Testis (tissue), 3 donors: Measurements from ENCODE around the gene OPA3. TPM values are rescaled to one million over a fixed set of nuclear protein-coding genes. Genes with fewer than 3 reads are reported as not detected.

Experiments
- DNase-seq: peaks from one replicate; pipeline ENCODE4 v3.0.0-alpha.2; 2019
- H3K27ac ChIP-seq, 2 donors: fragments of 200-600 bp; sonication (generic); one replicate each; pipeline ENCODE4 v1.5.1; 2019
- H3K27me3 ChIP-seq: fragments of 200-600 bp; sonication (generic); one replicate; pipeline ENCODE4 v1.5.1; 2019
- H3K36me3 ChIP-seq: fragments of 200-600 bp; sonication (generic); one replicate; pipeline ENCODE4 v1.5.1; 2017; ENCODE audit warnings: low read depth; ENCODE audit errors: missing control alignments
- H3K4me1 ChIP-seq: fragments of 200-600 bp; sonication (generic); one replicate; pipeline ENCODE4 v1.5.1; 2019
- H3K4me3 ChIP-seq, 2 donors: fragments of 200-600 bp; sonication (generic); one replicate each; pipeline ENCODE4 v1.5.1; 2017 to 2019
- H3K9me3 ChIP-seq: fragments of 200-600 bp; sonication (generic); one replicate; pipeline ENCODE4 v1.5.1; 2017
- POLR2A ChIP-seq: fragments of 450-650 bp; IDR thresholded peaks from one replicate; pipeline ENCODE4 v1.6.1; 2017; ENCODE audit warnings: antibody characterized with exemption, mild to moderate bottlenecking, moderate library complexity
- WGBS, 2 donors: methylation state at CpG; one replicate each; pipeline ENCODE4 v1.1.5; 2018; 5-methylcytosine and 5-hydroxymethylcytosine counted together
- intact Hi-C: fragments of 100-400 bp; cut with DNase I; formaldehyde crosslinking; loops from one replicate; pipeline ENCODE4 v1.15.1; 2023; ENCODE audit warnings: low total_unique reads
- polyA plus RNA-seq: library from polyadenylated mRNA; stranded (reverse); fragments of 350-450 nt; fragmentation: Illumina TruSeq; extraction: RNeasy Lipid Tissue Mini Kit (QIAGEN cat#74804); gene quantifications from one replicate; pipeline ENCODE4 v1.2.3, GENCODE V29; 2014; ENCODE audit warnings: low read depth, low replicate concordance; ENCODE audit not compliant: insufficient read depth
- total RNA-seq, 2 donors: library from RNA; depleted of rRNA; stranded (reverse); fragments of >200 nt; gene quantifications; one replicate each; pipeline ENCODE4 v1.2.3, GENCODE V29; 2016
- TF ChIP-seq, protein P1 (sequence below), 3 experiments: fragments of 450-650 bp in 2 of 3; fragments of 200-600 bp in 1 of 3; sonication (generic) in 1 of 3; IDR thresholded peaks; one replicate each; pipeline ENCODE4 v1.5.1; 2016 to 2019; ENCODE audit warnings: antibody characterized with exemption in 3 of 3, mild to moderate bottlenecking in 2 of 3, moderate library complexity in 1 of 3

The OPA3 gene
- total and polyA plus RNA-seq, 3 donors from 2014 or later: 18.3 to 20.9 (median 19.3) TPM

DNA sequence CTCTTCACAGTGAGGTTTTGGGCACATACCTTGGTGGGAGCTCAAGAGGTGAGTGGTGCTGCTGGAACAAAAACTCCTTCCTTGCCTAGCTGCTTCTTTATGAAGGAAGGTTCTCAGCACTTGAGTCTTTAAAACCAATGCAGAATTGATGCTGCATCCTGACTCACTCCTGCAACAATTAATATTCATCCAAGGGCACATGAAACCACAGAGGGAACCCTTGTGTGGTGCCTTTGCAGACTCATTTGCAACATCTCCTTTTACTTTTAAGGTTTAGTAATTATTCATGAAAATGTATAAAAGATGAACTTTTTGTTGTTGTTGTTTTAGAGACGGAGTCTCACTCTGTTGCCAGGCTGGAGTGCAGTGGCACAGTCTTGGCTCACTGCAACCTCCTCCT is 30.1 kb downstream of the OPA3 start:
- no peak for TF ChIP-seq POLR2A
- TF ChIP-seq, protein P1, sequence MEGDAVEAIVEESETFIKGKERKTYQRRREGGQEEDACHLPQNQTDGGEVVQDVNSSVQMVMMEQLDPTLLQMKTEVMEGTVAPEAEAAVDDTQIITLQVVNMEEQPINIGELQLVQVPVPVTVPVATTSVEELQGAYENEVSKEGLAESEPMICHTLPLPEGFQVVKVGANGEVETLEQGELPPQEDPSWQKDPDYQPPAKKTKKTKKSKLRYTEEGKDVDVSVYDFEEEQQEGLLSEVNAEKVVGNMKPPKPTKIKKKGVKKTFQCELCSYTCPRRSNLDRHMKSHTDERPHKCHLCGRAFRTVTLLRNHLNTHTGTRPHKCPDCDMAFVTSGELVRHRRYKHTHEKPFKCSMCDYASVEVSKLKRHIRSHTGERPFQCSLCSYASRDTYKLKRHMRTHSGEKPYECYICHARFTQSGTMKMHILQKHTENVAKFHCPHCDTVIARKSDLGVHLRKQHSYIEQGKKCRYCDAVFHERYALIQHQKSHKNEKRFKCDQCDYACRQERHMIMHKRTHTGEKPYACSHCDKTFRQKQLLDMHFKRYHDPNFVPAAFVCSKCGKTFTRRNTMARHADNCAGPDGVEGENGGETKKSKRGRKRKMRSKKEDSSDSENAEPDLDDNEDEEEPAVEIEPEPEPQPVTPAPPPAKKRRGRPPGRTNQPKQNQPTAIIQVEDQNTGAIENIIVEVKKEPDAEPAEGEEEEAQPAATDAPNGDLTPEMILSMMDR (IDR thresholded peaks at IDR 0.05): no peak
- intact Hi-C loops: no loop called here
- Histone ChIP-seq H3K27ac (no peak overlapping the region), H3K9me3 (no peaks in the 10 kb centered on the region), H3K4me1 (no peaks in the 10 kb centered on the region), H3K27me3 (no peaks in the 10 kb centered on the region), H3K36me3 (no peaks in the 10 kb centered on the region), H3K4me3 (no peak overlapping the region)
- no peak for DNase-seq
- 89 to 96% methylated on average over 1 of the region's 1 CpG for WGBS, 2 donors

DNA sequence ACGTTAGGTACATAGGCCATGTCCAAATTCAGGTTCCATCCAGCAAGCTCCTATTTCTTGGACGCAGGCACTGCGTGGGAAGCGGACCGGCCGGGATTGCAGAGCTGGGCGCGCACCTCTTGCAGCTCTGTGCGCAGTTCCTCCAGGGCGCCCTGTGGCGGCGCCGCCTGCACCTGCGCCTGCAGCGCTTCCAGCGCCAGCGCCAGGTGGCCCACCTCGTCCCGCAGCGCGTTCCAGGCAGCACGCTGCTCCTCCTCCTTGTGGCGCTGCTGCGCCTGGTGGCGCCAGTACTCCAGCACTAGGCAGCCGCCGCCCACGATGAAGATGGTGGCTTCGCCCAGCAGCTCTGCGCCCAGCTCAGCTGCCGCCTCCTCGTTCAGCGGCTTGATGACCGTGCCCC is 31.1 kb downstream of the OPA3 start:
- Histone ChIP-seq H3K27me3 (no peaks in the 10 kb centered on the region), H3K27ac (no peak overlapping the region), H3K9me3 (no peaks in the 10 kb centered on the region), H3K36me3 (no peaks in the 10 kb centered on the region), H3K4me3 (no peak overlapping the region), H3K4me1 (no peaks in the 10 kb centered on the region)
- TF ChIP-seq, protein P1 (IDR thresholded peaks at IDR 0.05): no peak
- TF ChIP-seq POLR2A: no peak
- intact Hi-C loops: no loop called here
- no peak for DNase-seq
- 70% methylated on average over 34 of the region's 34 CpGs; no CpG with 5 or more reads in 1 of the 2 donors for WGBS, 2 donors

DNA sequence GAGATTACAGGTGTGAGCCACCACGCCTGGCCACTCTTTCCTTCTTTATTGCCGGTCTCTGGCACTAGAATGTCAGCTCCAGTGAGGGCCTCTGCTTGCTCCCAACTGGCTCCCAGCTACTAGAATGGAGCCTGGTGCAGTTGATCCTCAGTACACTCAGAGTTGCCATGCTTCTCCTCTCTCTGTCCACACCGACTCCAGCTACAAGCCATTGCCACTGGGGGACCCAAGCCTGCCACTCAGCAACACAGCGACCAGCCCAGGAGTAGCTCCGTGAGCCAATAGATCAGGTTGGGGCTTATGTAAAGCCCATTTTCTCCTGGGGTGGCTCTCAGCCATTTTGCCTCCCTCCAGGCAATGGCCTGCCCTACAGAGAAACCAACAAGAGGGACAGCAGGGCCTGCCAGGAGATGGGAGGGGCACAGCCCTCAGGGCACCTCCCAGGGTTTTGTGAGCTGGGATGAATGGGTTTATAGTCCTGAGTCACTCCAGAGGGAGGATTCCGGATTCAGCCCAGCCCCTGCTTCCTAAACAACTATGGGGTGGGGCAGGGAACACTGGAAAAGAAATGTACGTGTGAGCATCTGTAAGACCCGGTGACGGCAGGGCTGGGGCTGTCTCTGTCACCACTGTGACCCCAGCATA is 36.5 kb downstream of the OPA3 start:
- Histone ChIP-seq H3K27me3 (no peaks in the 10 kb centered on the region), H3K4me1 (no peaks in the 10 kb centered on the region), H3K27ac (no peak overlapping the region), H3K4me3 (no peak overlapping the region), H3K9me3 (no peaks in the 10 kb centered on the region), H3K36me3 (no peaks in the 10 kb centered on the region)
- intact Hi-C loops: no loop called here
- TF ChIP-seq POLR2A: no peak
- TF ChIP-seq, protein P1 (IDR thresholded peaks at IDR 0.05): no peak
- no peak for DNase-seq
- 87 to 91% methylated on average over 9 of the region's 9 CpGs for WGBS, 2 donors

DNA sequence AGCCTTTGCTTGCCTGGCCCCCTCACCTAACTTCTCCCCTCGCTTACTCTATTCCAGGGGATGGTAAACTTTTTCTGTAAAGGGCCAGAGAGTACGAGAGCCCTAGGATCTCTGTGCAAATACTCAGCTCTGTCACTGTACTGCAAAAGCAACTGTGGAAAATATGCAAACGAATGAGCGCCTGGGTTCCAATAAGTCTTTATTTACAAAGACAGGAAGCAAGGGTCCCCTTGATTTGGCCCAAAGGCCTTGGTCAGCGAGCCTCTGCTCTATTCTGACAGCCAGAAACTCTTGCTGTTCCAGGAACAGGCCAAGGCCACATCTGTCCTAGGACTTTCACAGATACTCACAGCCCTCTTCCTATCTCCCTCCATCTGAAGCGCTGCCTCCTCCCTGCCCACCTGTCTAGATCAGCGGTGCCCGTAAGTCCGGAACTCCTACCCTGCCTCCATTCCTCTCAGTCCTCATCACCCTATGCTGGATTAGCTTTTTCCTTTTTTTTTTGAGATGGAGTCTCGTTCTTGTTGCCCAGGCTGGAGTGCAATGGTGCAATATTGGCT is 37.3 kb downstream of the OPA3 start:
- WGBS, 2 donors: 73 to 75% methylated on average over 9 to 10 of the region's 10 CpGs
- no peaks in the 10 kb centered on the region for H3K36me3 ChIP-seq
- H3K9me3 ChIP-seq: no peaks in the 10 kb centered on the region
- H3K27me3 ChIP-seq: no peaks in the 10 kb centered on the region
- no peak overlapping the region for H3K27ac ChIP-seq
- DNase-seq: no peak
- intact Hi-C loops: no loop called here
- no peak overlapping the region for H3K4me3 ChIP-seq
- TF ChIP-seq, protein P1 (IDR thresholded peaks at IDR 0.05): no peak
- no peak for TF ChIP-seq POLR2A
- no peaks in the 10 kb centered on the region for H3K4me1 ChIP-seq

DNA sequence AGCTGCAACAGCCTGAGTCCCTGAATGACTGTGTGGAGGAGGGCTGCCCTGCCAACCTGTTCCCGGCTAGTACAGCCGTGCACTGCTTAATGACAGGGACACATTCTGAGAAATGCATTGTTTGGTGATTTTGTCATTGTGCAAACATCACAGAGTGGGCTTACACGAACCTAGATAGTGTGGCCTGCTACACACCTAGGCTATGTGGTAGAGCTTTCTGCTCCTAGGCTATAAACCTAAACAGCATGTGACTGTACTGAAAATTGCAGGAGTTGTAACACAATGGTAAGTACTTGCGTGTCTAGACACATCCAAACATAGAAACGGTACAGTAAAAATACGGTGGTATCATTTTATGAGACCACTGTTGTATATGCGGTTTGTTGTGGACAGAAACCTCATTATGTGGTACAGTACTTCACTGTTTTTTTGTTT is 42.4 kb downstream of the OPA3 start:
- Histone ChIP-seq H3K4me3 (no peak overlapping the region), H3K36me3 (no peaks in the 10 kb centered on the region), H3K27ac (no peak overlapping the region), H3K4me1 (no peaks in the 10 kb centered on the region), H3K9me3 (no peaks in the 10 kb centered on the region), H3K27me3 (no peaks in the 10 kb centered on the region)
- TF ChIP-seq POLR2A: no peak
- WGBS, 2 donors: 76 to 88% methylated on average over 7 of the region's 7 CpGs
- intact Hi-C loops: no loop called here
- no peak for DNase-seq
